Right lobe of liver (tissue), 4 donors: ENCODE measurements around the gene ZNF586.

Experiments
- POLR2A ChIP-seq: fragments of 450-650 bp; IDR thresholded peaks from one replicate; pipeline ENCODE4 v1.6.1; 2017; ENCODE audit warnings: antibody characterized with exemption, mild to moderate bottlenecking
- TF ChIP-seq, protein P1 (sequence below), 4 donors: fragments of 200-600 bp in 3 of 4; fragments of 450-650 bp in 1 of 4; IDR thresholded peaks; one replicate each; pipeline versions ENCODE4 v1.5.1 to v1.8.0; 2016 to 2022; ENCODE audit warnings: antibody characterized with exemption in 4 of 4, mild to moderate bottlenecking in 2 of 4
- donor health status: DM: no; HTN: no; CAD: no.
- donor health status: DM: no; HTN: no; CAD: no.
- donor health status: DM: no; HTN: yes; CAD: no.

GRCh38 chr19:57769345-57770131 is at the start of gene ZNF586:
- no peak for TF ChIP-seq POLR2A
- TF ChIP-seq, protein P1, sequence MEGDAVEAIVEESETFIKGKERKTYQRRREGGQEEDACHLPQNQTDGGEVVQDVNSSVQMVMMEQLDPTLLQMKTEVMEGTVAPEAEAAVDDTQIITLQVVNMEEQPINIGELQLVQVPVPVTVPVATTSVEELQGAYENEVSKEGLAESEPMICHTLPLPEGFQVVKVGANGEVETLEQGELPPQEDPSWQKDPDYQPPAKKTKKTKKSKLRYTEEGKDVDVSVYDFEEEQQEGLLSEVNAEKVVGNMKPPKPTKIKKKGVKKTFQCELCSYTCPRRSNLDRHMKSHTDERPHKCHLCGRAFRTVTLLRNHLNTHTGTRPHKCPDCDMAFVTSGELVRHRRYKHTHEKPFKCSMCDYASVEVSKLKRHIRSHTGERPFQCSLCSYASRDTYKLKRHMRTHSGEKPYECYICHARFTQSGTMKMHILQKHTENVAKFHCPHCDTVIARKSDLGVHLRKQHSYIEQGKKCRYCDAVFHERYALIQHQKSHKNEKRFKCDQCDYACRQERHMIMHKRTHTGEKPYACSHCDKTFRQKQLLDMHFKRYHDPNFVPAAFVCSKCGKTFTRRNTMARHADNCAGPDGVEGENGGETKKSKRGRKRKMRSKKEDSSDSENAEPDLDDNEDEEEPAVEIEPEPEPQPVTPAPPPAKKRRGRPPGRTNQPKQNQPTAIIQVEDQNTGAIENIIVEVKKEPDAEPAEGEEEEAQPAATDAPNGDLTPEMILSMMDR (IDR thresholded peaks at IDR 0.05): no peak
